Osteoblast (primary cell): ENCODE results near the gene PCED1B. TPM values are rescaled to one million over a fixed set of nuclear protein-coding genes. Genes with fewer than 3 reads are reported as not detected.

Source experiments
- DNase-seq: peaks from one replicate; pipeline ENCODE4 v3.0.0; 2011; ENCODE audit warnings: low spot score, mixed read lengths; ENCODE audit not compliant: insufficient read length; ENCODE audit errors: missing footprints
- H2AFZ ChIP-seq: 2 replicates; pipeline ENCODE4 v1.6.0; 2011; ENCODE audit warnings: mild to moderate bottlenecking, low read length
- H3K27ac ChIP-seq: 2 replicates; pipeline ENCODE4 v1.5.1; 2011; ENCODE audit warnings: mild to moderate bottlenecking, low read depth, low read length, moderate library complexity
- H3K27me3 ChIP-seq: 2 replicates; pipeline ENCODE4 v1.6.0; 2012; ENCODE audit warnings: mild to moderate bottlenecking, control low read depth, inconsistent platforms, low read length, moderate library complexity; ENCODE audit not compliant: insufficient read depth
- H3K36me3 ChIP-seq: 2 replicates; pipeline ENCODE4 v1.5.1; 2011; ENCODE audit warnings: mild to moderate bottlenecking, low read length, control low read depth, moderate library complexity; ENCODE audit not compliant: insufficient read depth
- H3K4me1 ChIP-seq: 2 replicates; pipeline ENCODE4 v1.5.1; 2011; ENCODE audit warnings: mild to moderate bottlenecking, low read length, control low read depth, moderate library complexity; ENCODE audit not compliant: insufficient read depth
- H3K4me2 ChIP-seq: 2 replicates; pipeline ENCODE4 v1.6.0; 2011; ENCODE audit warnings: mild to moderate bottlenecking, low read length; ENCODE audit not compliant: insufficient read depth
- H3K4me3 ChIP-seq: fragments of 200-600 bp; sonication (generic); 3 replicates; pipeline ENCODE4 v1.5.1; 2012; ENCODE audit warnings: mild to moderate bottlenecking, low read length, inconsistent platforms; ENCODE audit not compliant: insufficient read depth
- H3K79me2 ChIP-seq: 2 replicates; pipeline ENCODE4 v1.6.0; 2012; ENCODE audit warnings: mild to moderate bottlenecking, low read length, control low read depth, inconsistent platforms; ENCODE audit not compliant: insufficient read depth
- H3K9me3 ChIP-seq: 2 replicates; pipeline ENCODE4 v1.5.1; 2011; ENCODE audit warnings: low read depth, low read length, control low read depth
- H4K20me1 ChIP-seq: 2 replicates; pipeline ENCODE4 v1.6.0; 2012; ENCODE audit warnings: mild to moderate bottlenecking, low read length, control low read depth; ENCODE audit not compliant: insufficient read depth
- CTCF ChIP-seq: IDR thresholded peaks from 2 replicates; pipeline ENCODE4 v1.5.1; 2011; ENCODE audit warnings: mild to moderate bottlenecking, low read depth, low read length, moderate library complexity; ENCODE audit errors: extremely low read depth
- total RNA-seq: library from RNA; depleted of rRNA; stranded (reverse); fragments of >200 nt; gene quantifications from 2 replicates; pipeline ENCODE4 v1.2.3, GENCODE V29; 2012

PCED1B gene
- total RNA-seq, 1 donor, result 0.36 TPM

GRCh38 chr12:47078733-47079467, 521 bp upstream of the PCED1B start:
- peak overlapping the region; percentile 70 for H2AFZ ChIP-seq
- peak overlapping the region; percentile 82 for H3K4me3 ChIP-seq
- peak overlapping the region; percentile 82 for H3K4me2 ChIP-seq
- H3K27ac ChIP-seq, result peak overlapping the region; percentile 77
- TF ChIP-seq CTCF, result no peak
- H3K9me3 ChIP-seq, result no peaks in the 10 kb centered on the region
- H4K20me1 ChIP-seq, result peaks cover 3% of the 10 kb centered on the region
- peaks cover 50% of the 10 kb centered on the region for H3K4me1 ChIP-seq
- peak; percentile 91 for DNase-seq
- no peaks in the 10 kb centered on the region for H3K27me3 ChIP-seq
- H3K36me3 ChIP-seq, result peaks cover 12% of the 10 kb centered on the region
- H3K79me2 ChIP-seq, result peaks cover 39% of the 10 kb centered on the region

GRCh38 chr12:47079981-47080724, 732 bp downstream of the PCED1B start:
- Histone ChIP-seq H3K4me2 (peak overlapping the region; percentile 92), H4K20me1 (peaks cover 3% of the 10 kb centered on the region), H3K9me3 (no peaks in the 10 kb centered on the region), H3K36me3 (peaks cover 12% of the 10 kb centered on the region), H3K79me2 (peaks cover 39% of the 10 kb centered on the region), H3K27me3 (no peaks in the 10 kb centered on the region), H3K4me3 (peak overlapping the region; percentile 82), H3K27ac (peak overlapping the region; percentile 92), H2AFZ (peak overlapping the region; percentile 90), H3K4me1 (peaks cover 62% of the 10 kb centered on the region)
- peak; percentile 93 for DNase-seq
- no peak for TF ChIP-seq CTCF

- Histone ChIP-seq H3K36me3 (peaks cover 12% of the 10 kb centered on the region), H3K27ac (peak overlapping the region; percentile 92), H3K4me2 (peak overlapping the region; percentile 92), H3K27me3 (no peaks in the 10 kb centered on the region), H3K9me3 (no peaks in the 10 kb centered on the region), H4K20me1 (peaks cover 3% of the 10 kb centered on the region), H3K4me1 (peaks cover 70% of the 10 kb centered on the region), H2AFZ (peak overlapping the region; percentile 90), H3K79me2 (peaks cover 37% of the 10 kb centered on the region), H3K4me3 (peak overlapping the region; percentile 82)
- no peak for TF ChIP-seq CTCF
- DNase-seq, result peak; percentile 82
Measured at GRCh38 chr12:47080725-47081502, 1.5 kb downstream of the PCED1B start.
